OCI-LY7 (cell line): ENCODE data around the gene CD79A. TPM values are rescaled to one million over a fixed set of nuclear protein-coding genes. Genes with fewer than 3 reads are reported as not detected.
A peak's percentile ranks its signal among the peaks of the same experiment; 100 is the strongest.

Experiments used
- BruUV-seq: library from RNA; stranded (reverse); fragments of 400-500 nt; replicated peaks from 2 replicates; lab custom pipeline; 2021; lab: Mats Ljungman, UMichigan
- CTCF ChIA-PET: fragments of 300-600 bp; sonication (Branson Sonifier 250); formaldehyde crosslinking; loops from one replicate; lab custom pipeline; 2022; ENCODE audit warnings: antibody characterized with exemption; ENCODE audit not compliant: unreplicated experiment; lab: Charles Lee
- POLR2A ChIA-PET: fragments of 300-600 bp; sonication (Branson Sonifier 250); formaldehyde crosslinking; loops from one replicate; lab custom pipeline; 2022; ENCODE audit warnings: antibody characterized with exemption; lab: Charles Lee
- DNase-seq: peaks from one replicate; pipeline ENCODE4 v3.0.0-alpha.2; 2015; ENCODE audit warnings: low spot score
- H2AFZ ChIP-seq: fragments of 200-600 bp; sonication (generic), shearing (Covaris generic); 2 replicates; pipeline ENCODE4 v1.6.1; 2014; ENCODE audit warnings: mild to moderate bottlenecking, antibody characterized with exemption, low read length, moderate library complexity
- H3K27ac ChIP-seq: fragments of 200-600 bp; sonication (generic); 2 replicates; pipeline ENCODE4 v1.5.1; 2014; ENCODE audit warnings: mixed run types, low read depth, mild to moderate bottlenecking, moderate library complexity, low read length, inconsistent platforms; ENCODE audit not compliant: poor library complexity, severe bottlenecking
- H3K36me3 ChIP-seq: fragments of 200-600 bp; sonication (generic); 2 replicates; pipeline ENCODE4 v1.6.1; 2014; ENCODE audit warnings: mild to moderate bottlenecking, antibody characterized with exemption, low read length, moderate library complexity, mixed read lengths; ENCODE audit not compliant: insufficient read depth
- H3K4me1 ChIP-seq: fragments of 200-600 bp; sonication (generic); 2 replicates; pipeline ENCODE4 v1.5.1; 2014; ENCODE audit warnings: mild to moderate bottlenecking, low read length; ENCODE audit not compliant: insufficient read depth, poor library complexity, severe bottlenecking
- H3K4me2 ChIP-seq: fragments of 200-600 bp; sonication (generic); 2 replicates; pipeline ENCODE4 v1.6.1; 2014; ENCODE audit warnings: mild to moderate bottlenecking, low read length
- H3K4me3 ChIP-seq: fragments of 200-600 bp; sonication (generic); 2 replicates; pipeline ENCODE4 v1.5.1; 2014; ENCODE audit warnings: mild to moderate bottlenecking, low read depth, low read length; ENCODE audit not compliant: poor library complexity, severe bottlenecking
- H3K79me2 ChIP-seq: fragments of 200-600 bp; sonication (generic); 2 replicates; pipeline ENCODE4 v1.6.1; 2016; ENCODE audit warnings: low read depth, mild to moderate bottlenecking, low read length, moderate library complexity, mixed read lengths; ENCODE audit not compliant: insufficient read depth
- H3K9me2 ChIP-seq: fragments of 200-600 bp; sonication (generic); 2 replicates; pipeline ENCODE4 v1.6.1; 2016; ENCODE audit warnings: mild to moderate bottlenecking, low read length, mixed read lengths; ENCODE audit not compliant: insufficient read depth
- H3K9me3 ChIP-seq: fragments of 200-600 bp; sonication (generic); 2 replicates; pipeline ENCODE4 v1.6.1; 2014; ENCODE audit warnings: mild to moderate bottlenecking, mixed run types, low read length, mixed read lengths
- H4K20me1 ChIP-seq: fragments of 200-600 bp; sonication (generic); 2 replicates; pipeline ENCODE4 v1.6.1; 2014; ENCODE audit warnings: mild to moderate bottlenecking, antibody characterized with exemption, low read length, moderate library complexity, mixed read lengths; ENCODE audit not compliant: insufficient read depth
- CTCF ChIP-seq: fragments of 200-600 bp; sonication (generic); conservative IDR thresholded peaks from 2 replicates; pipeline ENCODE4 v1.5.1; 2014; ENCODE audit warnings: mild to moderate bottlenecking, antibody characterized with exemption, low read length, moderate library complexity, mixed read lengths
- EZH2phosphoT487 ChIP-seq: fragments of 200-600 bp; sonication (generic); IDR thresholded peaks from 2 replicates; pipeline ENCODE4 v1.6.1; 2018; ENCODE audit warnings: low read depth, borderline replicate concordance, mild to moderate bottlenecking, mixed run types, antibody characterized with exemption, low read length, moderate library complexity, mixed read lengths
- intact Hi-C: fragments of 100-400 bp; cut with micrococcal nuclease; formaldehyde crosslinking; loops from one replicate; pipeline ENCODE4 v1.10.0; 2022; ENCODE audit not compliant: unreplicated experiment
- microRNA-seq: library from miRNA; unstranded; fragments of <30 nt; microRNA quantifications from one replicate; pipeline ENCODE4 v1.2.0, GENCODE V29; 2022; ENCODE audit warnings: borderline replicate concordance
- small RNA-seq: library from RNA; depleted of rRNA; stranded (forward); fragments of <200 nt; gene quantifications from one replicate; pipeline ENCODE3, GENCODE V24; 2014
- total RNA-seq, 2 experiments: library from RNA; depleted of rRNA in 1 of 2; stranded (reverse); fragments of >200 nt in 1 of 2; shearing (Covaris generic) in 1 of 2; gene quantifications; 2 replicates each; pipeline ENCODE4 v1.2.3, GENCODE V29; 2014 to 2022

CD79A gene
- total RNA-seq, 2 experiments from 2014 or later, result 1,094 to 1,195 TPM

- TF ChIP-seq EZH2phosphoT487 (no peak), CTCF (no peak)
- ChIA-PET POLR2A (interaction anchor here (2.7 kb wide), 1 partner anchor 16 kb away, joined by 13 read pairs; no protein-coding TSS in a partner anchor), CTCF (no interaction called here)
- H3K9me3 ChIP-seq, result no peaks in the 10 kb centered on the region
- peak overlapping the region; percentile 34; the same call in 1 of the 2 replicates for H2AFZ ChIP-seq
- peak overlapping the region; percentile 98 for H3K4me2 ChIP-seq
- no peaks in the 10 kb centered on the region for H3K36me3 ChIP-seq
- no peaks in the 10 kb centered on the region for H3K79me2 ChIP-seq
- peaks cover 75% of the 10 kb centered on the region for H3K4me1 ChIP-seq
- intact Hi-C loops, result no loop called here
- peak overlapping the region; percentile 72 for H3K4me3 ChIP-seq
- no peaks in the 10 kb centered on the region for H4K20me1 ChIP-seq
- peak overlapping the region; percentile 56 for H3K27ac ChIP-seq
- BruUV-seq, result no TSS peak
- DNase-seq, result no peak
- H3K9me2 ChIP-seq, result no peaks in the 10 kb centered on the region
Observed at GRCh38 chr19:41930322-41930722, 53.2 kb downstream of the CD79A start.

Small RNA genes within 50 kb of the gene (microRNA-seq; reads per million reads assigned to microRNA genes)
- gene MIR6797, result not detected

Small RNA genes within 50 kb of the gene (small RNA-seq; reads per million reads assigned to genes)
- not detected for gene MIR6797

Other genes starting within 250 kb of the CD79A start
- gene CEACAM7, start 189.0 kb upstream of the CD79A start, total RNA-seq (2014; rRNA removed; shearing (Covaris generic)), result not detected in 2 replicates
- not detected in 2 replicates for gene CEACAM7, start 189.0 kb upstream of the CD79A start, total RNA-seq (2022)
- gene CEACAM5, start 168.7 kb upstream of the CD79A start, total RNA-seq (2014; rRNA removed; shearing (Covaris generic)), result not detected in 2 replicates
- gene CEACAM5, start 168.7 kb upstream of the CD79A start, total RNA-seq (2022), result not detected in 2 replicates
- not detected in 2 replicates for gene CEACAM6, start 121.7 kb upstream of the CD79A start, total RNA-seq (2014; rRNA removed; shearing (Covaris generic))
- gene CEACAM6, start 121.7 kb upstream of the CD79A start, total RNA-seq (2022), result not detected in 2 replicates
- not detected in 2 replicates for gene CEACAM3, start 80.7 kb upstream of the CD79A start, total RNA-seq (2014; rRNA removed; shearing (Covaris generic))
- not detected in 2 replicates for gene CEACAM3, start 80.7 kb upstream of the CD79A start, total RNA-seq (2022)
- gene LYPD4, start 32.6 kb upstream of the CD79A start, total RNA-seq (2014; rRNA removed; shearing (Covaris generic)), result not detected in 2 replicates
- gene LYPD4, start 32.6 kb upstream of the CD79A start, total RNA-seq (2022), result not detected in 2 replicates
- gene DMRTC2, start 32.2 kb upstream of the CD79A start, total RNA-seq (2014; rRNA removed; shearing (Covaris generic)), result not detected in 2 replicates
- gene DMRTC2, start 32.2 kb upstream of the CD79A start, total RNA-seq (2022), result not detected in 2 replicates
- 4,018 and 4,414 TPM in 2 replicates for gene RPS19, start 17.0 kb upstream of the CD79A start, total RNA-seq (2014; rRNA removed; shearing (Covaris generic))
- 3,803 and 3,902 TPM in 2 replicates for gene RPS19, start 17.0 kb upstream of the CD79A start, total RNA-seq (2022)
- gene ARHGEF1, start 5.9 kb downstream of the CD79A start, total RNA-seq (2014; rRNA removed; shearing (Covaris generic)), result 74.9 and 96.9 TPM in 2 replicates
- gene ARHGEF1, start 5.9 kb downstream of the CD79A start, total RNA-seq (2022), result 297 and 318 TPM in 2 replicates
- gene ERFL, start 51.2 kb downstream of the CD79A start, total RNA-seq (2014; rRNA removed; shearing (Covaris generic)), result 1.6 and 1.9 TPM in 2 replicates
- 5.9 and 6.8 TPM in 2 replicates for gene ERFL, start 51.2 kb downstream of the CD79A start, total RNA-seq (2022)
- gene RABAC1, start 82.0 kb downstream of the CD79A start, total RNA-seq (2014; rRNA removed; shearing (Covaris generic)), result 161 and 171 TPM in 2 replicates
- 167 and 191 TPM in 2 replicates for gene RABAC1, start 82.0 kb downstream of the CD79A start, total RNA-seq (2022)
- 3.1 and 9.3 TPM in 2 replicates for gene ATP1A3, start 117.0 kb downstream of the CD79A start, total RNA-seq (2014; rRNA removed; shearing (Covaris generic))
- 33.0 and 33.3 TPM in 2 replicates for gene ATP1A3, start 117.0 kb downstream of the CD79A start, total RNA-seq (2022)
- gene GRIK5, start 192.9 kb downstream of the CD79A start, total RNA-seq (2014; rRNA removed; shearing (Covaris generic)), result 0.73 and 0.77 TPM in 2 replicates
- gene GRIK5, start 192.9 kb downstream of the CD79A start, total RNA-seq (2022), result 1.1 and 1.3 TPM in 2 replicates
- 18.5 and 29.3 TPM in 2 replicates for gene ZNF574, start 198.9 kb downstream of the CD79A start, total RNA-seq (2014; rRNA removed; shearing (Covaris generic))
- gene ZNF574, start 198.9 kb downstream of the CD79A start, total RNA-seq (2022), result 14.5 and 16.6 TPM in 2 replicates